HFFc6 (cell line): ENCODE results near the gene GRIP1. TPM values are rescaled to one million over a fixed set of nuclear protein-coding genes. Genes with fewer than 3 reads are reported as not detected.

Experiments used
- DNase-seq: peaks from one replicate; pipeline ENCODE4 v3.0.0-alpha.2; 2018
- H3K27ac Mint-ChIP-seq: 2 replicates; pipeline ENCODE4 v1.8.0; 2020; ENCODE audit warnings: mild to moderate bottlenecking, mixed read lengths
- H3K27me3 Mint-ChIP-seq: 2 replicates; pipeline ENCODE4 v1.8.0; 2021; ENCODE audit warnings: mild to moderate bottlenecking, moderate library complexity, mixed read lengths; ENCODE audit not compliant: insufficient read depth
- H3K36me3 Mint-ChIP-seq: 2 replicates; pipeline ENCODE4 v1.8.0; 2021; ENCODE audit warnings: low read depth, mixed read lengths
- H3K4me1 Mint-ChIP-seq: 2 replicates; pipeline ENCODE4 v1.8.0; 2020; ENCODE audit warnings: low read depth, mixed read lengths
- H3K4me3 Mint-ChIP-seq: 2 replicates; pipeline ENCODE4 v1.8.0; 2020; ENCODE audit warnings: mild to moderate bottlenecking, moderate library complexity, mixed read lengths
- H3K9me3 Mint-ChIP-seq: 2 replicates; pipeline ENCODE4 v1.8.0; 2020; ENCODE audit warnings: mild to moderate bottlenecking, mixed read lengths
- CTCF ChIP-seq: fragments of 200-600 bp; sonication (generic); IDR thresholded peaks from 2 replicates; pipeline ENCODE4 v1.5.0; 2021; ENCODE audit warnings: antibody characterized with exemption, mild to moderate bottlenecking
- total RNA-seq, 6 experiments: library from RNA; stranded (reverse); fragmentation: NEBNext Ultra II Directional; extraction: Animal tissue kit (Norgen Biotek cat#: 25700); gene quantifications; 2 replicates in 1 of 6; 3 replicates in 5 of 6; pipeline ENCODE4 v1.2.3, GENCODE V29; 2021

Gene GRIP1
- total RNA-seq, 6 experiments from 2014 or later, result 0.31 to 0.60 TPM; not detected in 4

GRCh38 chr12:66387117-66387516, 291.8 kb downstream of the GRIP1 start:
- Mint-ChIP-seq H3K27me3 (peaks cover 2% of the 10 kb centered on the region; the same call in 1 of the 2 replicates), H3K27ac (no peak overlapping the region), H3K36me3 (no peaks in the 10 kb centered on the region)

GRCh38 chr12:66380769-66381535, 297.9 kb downstream of the GRIP1 start:
- Mint-ChIP-seq H3K4me1 (no peaks in the 10 kb centered on the region), H3K4me3 (no peak overlapping the region), H3K9me3 (no peaks in the 10 kb centered on the region), H3K27ac (no peak overlapping the region), H3K27me3 (peaks cover 9% of the 10 kb centered on the region), H3K36me3 (no peaks in the 10 kb centered on the region)
- TF ChIP-seq CTCF, result no peak
- DNase-seq, result no peak

More at GRCh38 chr12:66387117-66387516, 291.8 kb downstream of the GRIP1 start:
- no peaks in the 10 kb centered on the region for H3K4me1 Mint-ChIP-seq
- DNase-seq, result no peak
- no peak for TF ChIP-seq CTCF
- H3K9me3 Mint-ChIP-seq, result no peaks in the 10 kb centered on the region
- no peak overlapping the region for H3K4me3 Mint-ChIP-seq

GRCh38 chr12:66379616-66380015, 299.3 kb downstream of the GRIP1 start:
- no peaks in the 10 kb centered on the region for H3K36me3 Mint-ChIP-seq
- no peak overlapping the region for H3K4me3 Mint-ChIP-seq
- H3K27me3 Mint-ChIP-seq, result peaks cover 9% of the 10 kb centered on the region
- no peak overlapping the region for H3K27ac Mint-ChIP-seq
- H3K4me1 Mint-ChIP-seq, result no peaks in the 10 kb centered on the region
- TF ChIP-seq CTCF, result no peak
- DNase-seq, result no peak
- H3K9me3 Mint-ChIP-seq, result no peaks in the 10 kb centered on the region

- Mint-ChIP-seq H3K36me3 (no peaks in the 10 kb centered on the region), H3K27ac (no peak overlapping the region), H3K4me3 (no peak overlapping the region)
These were observed 303.3 kb downstream of the GRIP1 start for GRCh38 chr12:66375560-66375959.

GRCh38 chr12:66371982-66372381, 306.9 kb downstream of the GRIP1 start:
- H3K4me1 Mint-ChIP-seq, result no peaks in the 10 kb centered on the region
- DNase-seq, result no peak
- H3K27ac Mint-ChIP-seq, result no peak overlapping the region
- no peaks in the 10 kb centered on the region for H3K36me3 Mint-ChIP-seq
- TF ChIP-seq CTCF, result no peak
- H3K9me3 Mint-ChIP-seq, result no peaks in the 10 kb centered on the region
- H3K27me3 Mint-ChIP-seq, result peaks cover 9% of the 10 kb centered on the region
- no peak overlapping the region for H3K4me3 Mint-ChIP-seq

More at GRCh38 chr12:66375560-66375959, 303.3 kb downstream of the GRIP1 start:
- H3K27me3 Mint-ChIP-seq, result peaks cover 9% of the 10 kb centered on the region
- no peak for TF ChIP-seq CTCF
- H3K9me3 Mint-ChIP-seq, result no peaks in the 10 kb centered on the region
- DNase-seq, result no peak
- H3K4me1 Mint-ChIP-seq, result no peaks in the 10 kb centered on the region
